Globus pallidus (tissue), 1 donor: ENCODE results near the gene PRR16.

Source experiments
- DNase-seq: peaks from one replicate; pipeline ENCODE4 v3.0.0-alpha.2; 2015; ENCODE audit warnings: low spot score

The PRR16 gene

GRCh38 chr5:120463006-120463680 is 957 bp upstream of the PRR16 start:
- no peak for DNase-seq

DNA sequence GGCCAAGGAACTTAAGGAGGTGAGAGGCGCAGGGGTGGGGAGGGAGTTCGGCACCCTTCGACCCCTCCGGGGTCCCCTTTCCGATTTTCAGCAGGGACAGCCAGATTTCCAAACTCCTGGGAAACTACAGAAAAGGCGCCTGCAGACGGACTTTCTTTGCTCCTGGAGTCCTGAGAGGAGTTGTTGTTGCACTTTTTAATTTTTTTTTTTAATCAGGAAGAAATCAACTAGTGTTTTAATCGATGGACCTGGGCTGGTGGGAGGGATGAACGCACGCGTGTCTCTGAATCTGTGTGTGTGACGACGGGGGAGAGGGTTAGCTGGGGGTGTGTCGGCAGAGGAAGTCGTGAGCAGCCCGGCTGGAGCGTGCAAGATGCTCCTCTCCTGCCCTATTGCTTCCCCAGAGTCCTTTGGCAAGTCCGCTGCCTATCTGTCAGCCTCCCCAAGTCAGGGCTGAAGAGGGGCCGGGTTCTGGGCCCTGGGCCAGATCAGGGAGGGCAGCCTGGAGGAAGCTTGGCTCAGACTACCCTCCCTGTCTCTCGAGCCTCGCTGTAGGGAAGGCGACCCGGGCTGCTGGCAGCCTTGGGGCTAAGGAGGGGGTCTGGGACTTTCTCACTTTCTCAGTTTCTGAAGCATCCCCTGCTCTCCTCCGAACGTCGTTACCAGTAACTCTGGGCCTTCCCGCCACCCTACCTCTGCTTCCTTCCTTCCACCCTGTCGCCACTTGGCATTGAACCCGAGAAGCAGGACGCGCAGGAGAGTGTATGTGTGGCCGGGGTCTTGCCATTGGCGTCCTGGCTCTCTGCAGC is 731 bp downstream of the PRR16 start:
- DNase-seq, result no peak

DNA sequence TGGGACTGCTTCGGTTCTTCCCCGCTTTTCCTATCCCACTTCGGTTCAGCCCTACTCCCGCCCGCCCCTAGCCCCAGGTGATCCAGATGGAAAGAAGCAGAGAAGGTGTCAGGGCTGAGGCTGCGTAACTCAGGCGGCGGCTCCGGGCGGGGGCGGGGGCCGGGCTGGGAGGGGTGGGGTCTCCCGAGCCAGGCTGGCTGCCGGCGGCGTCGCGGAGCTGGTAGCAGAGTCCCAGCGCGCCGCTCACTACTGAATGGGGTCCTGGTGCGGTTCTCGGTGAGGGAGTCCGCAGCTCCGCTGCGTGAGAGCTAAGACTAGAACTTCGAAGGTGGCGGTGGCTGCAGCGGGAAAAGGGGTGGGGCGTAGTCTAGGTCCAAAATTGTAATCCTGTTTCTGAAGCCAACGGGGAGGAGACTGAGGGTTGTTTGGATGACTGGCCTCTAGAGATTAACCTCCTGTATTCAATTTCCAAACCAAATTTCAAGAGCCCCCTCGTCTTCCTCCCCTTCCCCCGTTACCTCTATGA is 1.4 kb downstream of the PRR16 start:
- DNase-seq, result no peak

GRCh38 chr5:120466341-120467006 is 2.4 kb downstream of the PRR16 start:
- no peak for DNase-seq

DNA sequence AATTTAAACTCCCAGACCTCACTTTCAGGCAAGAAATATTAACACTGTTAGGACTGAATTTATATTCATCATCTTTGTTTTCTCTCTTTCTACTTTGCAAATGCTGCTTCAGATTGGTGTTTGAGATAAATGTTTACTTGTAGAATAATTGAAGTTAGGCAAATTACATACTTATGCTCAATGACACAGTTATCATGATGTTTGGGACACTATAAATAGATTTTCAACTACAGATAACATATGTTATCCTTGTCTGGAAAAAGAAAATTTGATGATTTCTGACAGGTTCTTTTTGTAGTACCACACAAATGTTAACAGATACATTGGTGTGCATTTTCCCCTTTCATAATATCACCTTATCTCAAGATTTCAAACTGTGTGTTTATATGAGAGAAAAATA is 7.9 kb downstream of the PRR16 start:
- DNase-seq, result no peak

GRCh38 chr5:120472911-120473310 is 8.8 kb downstream of the PRR16 start:
- DNase-seq, result no peak

DNA sequence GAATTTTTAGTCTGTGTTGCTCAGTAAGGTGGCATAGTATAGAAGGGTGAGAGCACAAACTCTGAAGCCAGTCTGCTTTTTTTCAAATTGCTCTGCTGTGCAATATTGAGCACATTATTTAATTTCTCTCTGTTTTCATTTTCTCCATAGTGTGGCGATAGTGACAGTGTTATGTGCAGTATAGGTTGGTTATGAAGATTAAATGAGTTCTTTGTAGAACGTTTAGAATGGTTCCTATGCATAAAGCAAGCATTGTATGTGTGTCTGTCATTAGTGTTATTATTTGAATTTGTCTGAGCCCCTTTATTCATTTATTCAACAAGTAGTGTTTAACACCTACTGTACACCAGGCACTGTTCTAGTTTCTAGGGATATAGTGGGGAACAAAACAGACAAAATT is 9.2 kb downstream of the PRR16 start:
- no peak for DNase-seq

DNA sequence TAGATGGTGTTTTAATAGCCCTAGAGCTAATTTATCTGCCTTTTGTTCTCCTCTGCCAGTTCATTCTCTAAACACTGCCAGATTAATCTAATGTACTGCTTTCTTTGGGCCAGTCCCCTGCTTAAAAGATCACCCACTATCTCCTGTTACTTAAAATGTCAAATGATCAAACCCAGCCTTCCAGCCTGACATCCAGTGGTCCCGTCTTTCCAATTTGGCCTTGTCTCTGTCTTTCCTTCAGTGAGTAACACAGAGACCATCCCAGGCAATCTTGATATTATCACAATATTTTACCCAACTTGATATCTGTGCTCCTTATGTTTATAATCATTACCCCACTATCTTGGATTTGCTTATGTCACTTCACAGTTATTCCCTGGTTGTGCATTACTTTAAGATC is 12.0 kb downstream of the PRR16 start:
- no peak for DNase-seq

GRCh38 chr5:120479066-120479465 is 15.0 kb downstream of the PRR16 start:
- DNase-seq, result no peak

GRCh38 chr5:120499876-120500563 is 35.9 kb downstream of the PRR16 start:
- DNase-seq, result no peak

- no peak for DNase-seq
Observed at GRCh38 chr5:120502531-120502930, 38.4 kb downstream of the PRR16 start.

GRCh38 chr5:120503341-120503740 is 39.2 kb downstream of the PRR16 start:
- DNase-seq, result no peak

- DNase-seq, result no peak
Observed at GRCh38 chr5:120504057-120504456, 40.0 kb downstream of the PRR16 start.

- no peak for DNase-seq
Observed at GRCh38 chr5:120507197-120507596, 43.1 kb downstream of the PRR16 start.

- DNase-seq, result no peak
Observed at GRCh38 chr5:120507800-120508463, 43.8 kb downstream of the PRR16 start.

DNA sequence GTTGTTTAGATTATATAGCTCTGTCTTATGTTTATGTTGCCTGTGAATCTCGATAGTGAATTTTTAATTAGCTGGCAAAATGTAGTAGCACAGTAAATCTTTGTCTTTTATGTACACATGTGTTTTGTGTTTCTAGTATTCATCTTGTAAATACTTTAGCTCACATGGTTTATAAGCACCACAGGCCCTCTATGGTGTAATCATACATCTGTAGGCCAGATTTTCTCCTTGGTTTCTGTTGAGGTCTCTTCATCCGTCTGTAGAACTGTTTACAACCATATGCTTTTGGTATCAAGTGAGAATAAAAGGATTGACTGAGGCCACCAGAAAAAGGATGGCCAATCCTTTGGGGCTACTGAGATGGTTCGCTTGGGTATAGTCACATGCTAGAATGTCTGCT is 45.0 kb downstream of the PRR16 start:
- no peak for DNase-seq

DNA sequence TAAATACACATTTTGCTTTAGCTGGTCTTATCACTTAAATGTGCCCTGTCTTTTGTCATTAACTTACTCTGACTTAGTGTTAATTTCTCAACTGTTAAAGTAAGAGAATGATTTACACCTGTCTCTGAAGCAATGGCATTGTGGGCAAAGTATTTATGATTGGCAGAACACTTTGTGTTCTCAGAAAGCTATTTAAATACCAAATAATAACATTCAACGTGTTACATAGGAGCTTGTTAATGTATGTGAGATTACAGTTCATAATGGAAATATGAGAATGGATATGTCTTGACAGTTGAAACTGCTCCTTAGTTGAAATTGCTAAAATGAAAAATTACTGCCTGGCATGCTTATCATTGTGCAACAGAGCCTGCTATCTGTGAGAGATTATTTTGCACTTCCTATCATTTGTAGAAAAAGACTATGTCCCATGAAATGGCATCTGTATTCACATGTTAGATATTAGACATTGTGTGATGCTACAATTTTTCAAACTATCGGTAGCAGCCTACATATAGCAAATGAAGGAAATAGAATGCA is 46.1 kb downstream of the PRR16 start:
- DNase-seq, result no peak

GRCh38 chr5:120510994-120511686 is 47.0 kb downstream of the PRR16 start:
- DNase-seq, result no peak

GRCh38 chr5:120512068-120512467 is 48.0 kb downstream of the PRR16 start:
- no peak for DNase-seq

- no peak for DNase-seq
Observed at GRCh38 chr5:120512791-120513650, 48.9 kb downstream of the PRR16 start.
